Midbrain (tissue), 1 donor: ENCODE measurements around the gene TM4SF20.
"Not testable (repeated sequence)": the region's sequence is repeated elsewhere in the genome, so short reads cannot be mapped to it uniquely, and the experiment has no call there.

ENCODE experiments used
- DNase-seq: peaks from one replicate; lab custom pipeline; 2025; lab: John Stamatoyannopoulos, UW

TM4SF20 gene

DNA sequence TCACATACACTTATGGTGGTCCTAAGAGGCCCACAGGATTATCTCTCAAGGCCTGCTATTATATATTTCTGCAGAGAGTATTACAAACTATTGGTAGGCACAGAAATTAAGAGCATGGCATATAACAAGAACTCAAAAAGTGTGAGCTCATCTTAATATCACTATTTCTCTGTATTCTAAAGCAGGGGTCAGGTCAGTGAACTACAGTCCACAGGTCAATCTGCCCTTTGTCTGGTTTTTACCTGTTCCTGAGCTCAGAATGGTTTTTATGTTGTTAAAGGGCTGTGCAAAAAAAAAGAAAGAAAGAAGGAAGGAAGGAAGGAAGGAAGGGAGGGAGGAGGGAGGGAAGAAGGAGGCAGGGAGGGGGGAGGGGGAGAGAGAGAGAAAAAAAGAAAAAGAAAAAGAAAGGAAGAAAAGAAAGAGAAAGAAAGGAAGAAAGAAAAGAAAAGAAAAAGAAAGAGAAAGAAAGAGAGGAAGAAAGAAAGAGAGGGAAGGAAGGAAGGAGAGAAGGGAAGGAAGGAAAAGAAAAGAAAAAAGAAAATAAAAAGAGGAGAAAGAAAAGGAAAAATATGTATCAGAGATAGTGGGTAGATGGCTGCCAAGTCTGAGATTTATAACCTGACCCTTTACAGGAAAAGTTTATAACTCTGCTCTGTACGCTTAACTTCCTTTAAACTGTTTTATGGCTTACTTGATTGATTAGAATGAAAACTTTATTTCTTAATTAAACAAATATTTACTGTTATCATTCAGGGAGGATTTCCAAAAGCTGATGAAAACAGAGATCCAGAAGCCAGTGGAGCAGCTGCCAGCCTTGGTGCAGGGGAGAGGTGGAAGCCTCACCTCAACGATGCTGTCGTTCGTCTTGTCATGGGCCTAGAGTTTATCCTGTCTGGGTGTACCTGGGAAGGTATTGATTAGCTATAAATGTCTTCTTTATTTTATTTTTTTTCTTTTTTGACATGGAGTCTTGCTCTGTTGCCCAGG, 19.9 kb upstream of the TM4SF20 start:
- DNase-seq, result no peak

- no peak for DNase-seq
Observed at GRCh38 chr2:227397562-227397961, 18.5 kb upstream of the TM4SF20 start.

- DNase-seq, result no peak
Observed at GRCh38 chr2:227395556-227395955, 16.4 kb upstream of the TM4SF20 start.

DNA sequence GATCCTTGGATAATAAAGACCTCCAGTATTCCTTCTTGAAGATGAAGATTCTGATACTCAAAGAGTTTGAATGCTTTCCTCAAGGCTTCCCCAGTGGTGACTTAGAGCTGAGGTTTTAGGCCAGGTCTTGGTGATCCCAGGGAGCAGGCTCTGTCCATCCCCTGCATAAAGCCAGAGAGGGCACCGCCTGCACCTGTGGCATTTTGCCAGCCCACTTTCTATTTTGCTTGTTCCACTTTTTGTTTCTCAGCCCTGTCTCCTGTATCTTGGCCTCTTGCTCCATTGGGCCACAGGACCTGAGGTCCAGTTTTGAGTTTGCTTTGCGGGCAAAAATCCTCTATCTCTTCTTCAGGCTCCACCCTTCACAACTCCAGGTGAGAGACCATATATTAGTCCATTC, 15.3 kb upstream of the TM4SF20 start:
- no peak for DNase-seq

GRCh38 chr2:227390468-227391256, 11.6 kb upstream of the TM4SF20 start:
- no peak for DNase-seq

DNA sequence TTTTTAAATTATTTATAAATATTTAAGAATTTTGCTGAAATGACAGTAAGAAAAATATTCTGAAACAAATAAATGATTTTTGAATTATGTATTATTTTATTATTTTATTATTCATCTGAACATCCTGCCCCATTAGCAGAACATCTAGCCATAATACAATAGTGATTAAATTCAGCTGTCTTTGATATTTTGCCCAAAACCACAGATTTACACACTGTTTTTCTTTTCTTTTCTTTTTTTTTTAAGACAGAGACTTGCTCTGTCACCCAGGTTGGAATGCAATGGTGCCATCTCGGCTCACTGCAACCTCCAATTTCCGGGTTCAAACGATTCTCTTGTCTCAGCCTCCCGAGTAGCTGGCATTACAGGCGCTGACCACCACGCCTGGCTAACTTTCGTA, 10.6 kb upstream of the TM4SF20 start:
- no peak for DNase-seq

GRCh38 chr2:227389231-227389630, 10.1 kb upstream of the TM4SF20 start:
- no peak for DNase-seq

DNA sequence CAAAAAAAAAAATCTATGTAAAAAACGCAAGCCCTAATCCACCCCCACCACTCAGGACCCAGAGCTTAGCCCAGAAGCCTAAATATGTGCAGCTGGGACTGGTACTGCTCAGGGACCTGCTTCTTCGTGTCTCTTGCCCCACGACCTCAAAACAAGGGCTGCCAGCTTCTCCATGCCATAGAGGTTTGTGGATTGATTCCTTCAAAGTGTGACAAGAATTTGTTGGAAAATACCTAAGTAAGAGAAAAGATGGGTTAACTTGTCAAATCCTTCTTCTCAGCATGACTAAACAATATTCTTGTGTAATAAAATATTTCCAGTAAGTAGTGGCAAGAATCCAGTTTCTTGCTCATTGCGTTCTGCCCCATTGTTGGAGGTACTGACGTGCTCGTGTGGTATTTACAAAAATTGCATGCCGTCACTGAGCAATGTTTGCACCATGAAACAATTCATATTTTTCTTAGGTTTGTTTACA, 9.5 kb upstream of the TM4SF20 start:
- no peak for DNase-seq

GRCh38 chr2:227387583-227387982, 8.5 kb upstream of the TM4SF20 start, which contains the start of gene SCYGR1:
TSS of gene SCYGR1 (minus strand) at chr2:227387949. CDS start at chr2:227387949, 0 bp downstream.
- not testable (repeated sequence) for DNase-seq

- no peak for DNase-seq
Observed at GRCh38 chr2:227386630-227387029, 7.5 kb upstream of the TM4SF20 start.

DNA sequence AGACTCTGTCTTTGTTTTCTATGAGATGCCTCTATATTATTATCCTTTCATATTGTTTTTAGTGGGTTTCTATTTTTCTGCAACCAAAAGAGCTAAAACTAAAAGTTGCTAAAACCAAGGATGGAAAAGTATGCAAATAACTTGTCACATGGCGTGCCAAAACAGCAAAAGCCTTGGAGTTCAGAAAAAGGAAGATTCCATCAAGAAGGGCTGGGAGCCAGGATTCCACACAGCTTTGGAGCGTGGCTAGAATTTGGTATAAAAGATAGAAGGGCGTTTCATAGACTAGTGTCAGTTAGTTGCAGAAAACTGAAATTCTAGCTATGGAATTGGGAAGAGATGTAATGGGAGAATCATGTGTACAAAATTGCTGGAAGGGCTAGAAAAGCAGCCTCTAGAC, 4.6 kb upstream of the TM4SF20 start:
- no peak for DNase-seq

DNA sequence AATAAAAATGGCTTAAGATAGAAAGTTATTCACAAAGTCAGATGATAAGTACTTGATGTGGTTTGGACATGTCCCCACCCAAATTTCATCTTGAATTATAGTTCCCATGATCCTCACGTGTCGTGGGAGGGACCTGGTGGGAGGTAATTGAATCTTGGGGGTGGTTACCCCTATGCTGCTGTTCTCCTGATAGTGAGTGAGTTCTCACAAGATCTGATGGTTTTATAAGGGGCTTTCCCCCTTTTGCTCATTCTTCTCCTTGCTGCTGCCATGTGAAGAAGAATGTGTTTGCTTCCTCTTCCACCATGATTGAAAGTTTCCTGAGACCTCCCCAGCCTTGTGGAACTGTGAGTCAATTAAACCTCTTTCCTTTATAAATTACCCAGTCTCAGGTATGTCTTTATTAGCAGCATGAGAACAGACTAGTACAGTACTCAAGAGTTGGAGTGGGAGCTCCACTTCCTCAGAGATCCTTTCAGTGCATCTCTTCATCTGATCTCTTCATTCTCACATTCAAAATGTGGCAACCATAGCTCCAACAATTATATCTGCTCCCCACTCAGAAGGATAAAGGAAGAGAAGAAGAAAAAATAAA, 3.2 kb upstream of the TM4SF20 start:
- not testable (repeated sequence) for DNase-seq

DNA sequence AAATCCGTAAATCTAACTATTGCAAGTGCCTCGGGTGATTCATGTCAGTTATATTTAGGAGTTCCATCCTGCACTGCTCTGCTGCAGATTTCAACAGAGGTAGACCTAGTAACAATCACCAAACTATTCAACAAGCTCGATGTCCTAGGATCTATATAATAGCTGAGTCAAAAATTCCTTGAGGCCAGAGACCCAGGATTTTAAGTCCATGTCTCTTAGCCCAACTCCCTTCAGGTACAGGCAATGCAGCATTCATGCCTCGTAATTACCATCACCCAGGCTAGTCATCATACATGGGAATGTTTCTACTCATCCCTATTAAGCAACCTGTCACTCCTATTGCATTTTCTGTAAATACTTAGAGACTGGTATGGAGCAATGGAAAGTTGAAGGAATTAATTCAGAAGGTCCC, 729 bp downstream of the TM4SF20 start:
- no peak for DNase-seq

GRCh38 chr2:227377467-227378351, 1.4 kb downstream of the TM4SF20 start:
- no peak for DNase-seq

DNA sequence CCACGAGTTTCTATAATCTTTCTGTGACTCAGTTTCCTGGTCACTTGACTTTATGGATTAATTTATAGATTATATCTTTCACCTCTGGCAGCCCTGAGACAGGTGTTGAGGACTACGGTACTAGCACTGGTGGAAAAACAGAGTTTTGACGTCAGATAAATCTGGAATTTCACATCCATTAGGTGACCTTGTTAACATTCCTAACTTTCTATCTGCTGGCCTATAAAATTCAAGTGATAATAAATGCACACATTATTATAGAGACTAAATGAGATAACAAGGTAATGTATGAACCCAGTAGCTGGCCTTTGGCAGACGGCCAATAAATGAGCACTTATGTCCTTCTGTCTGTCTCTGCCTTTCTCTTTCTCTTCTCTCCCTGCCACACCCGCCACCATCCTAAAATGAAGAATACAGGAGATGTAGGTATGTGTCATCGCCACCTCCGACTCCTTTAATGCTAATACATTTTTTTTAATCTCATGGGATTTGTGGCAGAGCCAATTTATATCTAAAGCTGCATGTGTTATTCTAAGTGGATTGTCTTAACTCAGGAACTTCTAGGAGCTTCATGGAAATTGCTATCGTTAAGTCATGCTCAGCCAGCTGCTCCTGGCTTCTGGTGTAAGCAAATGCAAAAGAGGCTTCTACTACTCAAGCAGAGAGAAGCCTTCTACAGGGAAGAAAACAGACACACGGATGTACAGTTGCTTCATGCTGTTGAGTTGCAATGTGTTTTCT, 2.3 kb downstream of the TM4SF20 start:
- DNase-seq, result no peak

DNA sequence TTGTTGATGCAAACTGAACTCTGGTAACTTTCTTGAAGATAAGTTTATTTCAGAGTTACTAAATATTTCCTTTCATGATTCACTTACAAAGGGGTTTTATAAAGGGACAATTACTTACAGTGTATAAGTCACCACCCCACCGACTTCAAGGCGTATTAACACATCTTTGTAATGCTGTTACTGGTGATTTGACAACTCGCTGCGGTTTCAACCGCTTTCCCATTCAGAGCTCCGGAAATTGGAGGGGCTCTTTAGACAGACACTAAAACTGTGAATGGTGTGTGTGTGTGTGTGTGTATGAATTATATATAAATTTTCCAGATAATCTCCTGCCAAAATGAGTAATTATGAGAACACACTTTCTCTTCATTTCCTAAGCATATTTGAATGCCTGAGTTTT, 4.9 kb downstream of the TM4SF20 start:
- no peak for DNase-seq

DNA sequence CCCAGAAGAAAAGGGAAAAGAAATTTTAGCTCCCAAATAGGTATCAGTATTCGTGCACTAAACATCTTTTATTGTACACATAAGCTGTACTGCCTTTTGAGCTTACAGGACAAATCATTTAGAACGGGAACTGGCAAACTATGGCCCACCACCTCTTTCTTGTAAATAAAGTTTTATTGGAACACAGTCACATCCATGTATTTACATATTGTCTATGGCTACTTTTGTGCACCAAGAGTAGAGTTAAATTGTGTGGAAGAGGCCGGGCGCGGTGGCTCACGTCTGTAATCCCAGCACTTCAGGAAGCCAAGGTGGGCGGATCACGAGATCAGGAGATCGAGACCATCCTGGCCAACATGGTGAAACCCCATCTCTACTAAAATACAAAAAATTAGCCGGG, 5.7 kb downstream of the TM4SF20 start:
- no peak for DNase-seq

- no peak for DNase-seq
Observed at GRCh38 chr2:227370791-227371312, 8.3 kb downstream of the TM4SF20 start.

- no peak for DNase-seq
Observed at GRCh38 chr2:227370092-227370491, 9.0 kb downstream of the TM4SF20 start.

DNA sequence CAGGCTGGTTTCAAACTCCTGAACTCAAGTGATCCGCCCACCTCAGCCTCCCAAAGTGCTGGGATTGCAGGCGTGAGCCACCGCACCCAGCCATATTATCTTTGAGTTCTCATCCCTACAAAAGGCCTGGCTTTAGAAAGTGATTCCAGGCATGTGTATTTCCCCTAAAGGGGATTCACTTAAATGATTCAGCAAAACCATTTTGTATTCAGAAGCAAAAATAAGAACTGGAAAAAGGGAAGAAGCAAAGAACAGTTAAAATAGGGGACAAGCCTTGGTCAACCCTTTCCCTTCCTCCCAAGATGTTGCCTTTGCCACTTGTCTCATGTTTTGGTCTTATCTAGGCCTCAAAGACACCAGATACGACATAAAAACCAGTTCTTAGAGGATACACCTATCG, 10.5 kb downstream of the TM4SF20 start:
- no peak for DNase-seq
